HG02798 (cell line): Measurements from ENCODE around the gene CLDN19.

Source experiments
- ATAC-seq: cut with Tn5 transposase; IDR thresholded peaks from one replicate; pipeline ENCODE4 v1.9.1; 2021; ENCODE audit warnings: mild to moderate bottlenecking; ENCODE audit not compliant: unreplicated experiment, poor library complexity

The CLDN19 gene

DNA sequence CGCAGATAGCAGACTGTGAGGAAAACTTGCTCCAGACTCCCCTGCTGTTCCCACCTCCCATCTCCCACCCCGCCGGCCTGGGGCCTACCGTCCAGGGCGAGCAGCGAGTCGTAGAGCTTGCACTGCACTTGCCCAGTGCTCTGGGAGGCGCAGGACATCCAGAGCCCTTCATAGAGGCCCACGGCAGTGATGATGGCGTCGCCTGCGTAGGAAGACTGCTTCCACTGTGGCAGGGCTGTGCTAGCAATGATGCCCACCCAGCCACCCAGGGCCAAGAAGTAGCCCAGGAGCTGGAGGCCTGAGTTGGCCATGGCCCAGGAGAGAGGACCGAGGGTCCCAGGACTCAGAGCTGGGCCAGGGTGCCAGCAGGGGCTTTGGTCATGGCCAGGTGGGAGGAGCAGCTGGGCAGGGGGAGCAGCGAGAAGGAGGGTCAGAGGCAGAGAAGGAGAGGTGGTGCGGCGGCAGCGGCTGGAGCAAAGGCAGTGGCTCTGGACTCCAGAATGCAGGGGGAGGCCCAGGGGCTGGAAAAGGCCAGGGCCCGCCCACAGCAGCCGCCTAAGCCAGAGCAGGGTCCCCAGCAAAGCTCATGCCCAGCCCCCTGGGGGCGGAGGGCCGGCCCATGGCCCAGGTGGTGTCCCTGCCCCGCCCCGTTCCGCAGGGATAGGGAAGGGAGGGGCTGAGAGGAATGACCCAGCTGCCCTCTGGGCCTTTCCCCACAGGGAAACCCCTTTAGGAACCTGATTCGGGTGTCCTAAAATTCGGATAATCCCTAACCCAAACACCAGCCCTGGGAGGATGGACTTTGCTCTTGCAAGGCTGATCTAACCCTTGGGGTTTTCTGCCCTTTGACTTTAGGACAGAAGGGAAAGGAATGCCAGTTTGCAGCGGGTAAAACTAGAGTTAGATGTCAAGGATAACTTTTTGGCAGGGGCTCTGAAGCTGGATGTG, at the start of gene CLDN19:
TSS of gene CLDN19 (minus strand) at position 484 of the 948 bp plus-strand sequence. CDS start at position 311, 173 bp downstream.
- no peak for ATAC-seq

DNA sequence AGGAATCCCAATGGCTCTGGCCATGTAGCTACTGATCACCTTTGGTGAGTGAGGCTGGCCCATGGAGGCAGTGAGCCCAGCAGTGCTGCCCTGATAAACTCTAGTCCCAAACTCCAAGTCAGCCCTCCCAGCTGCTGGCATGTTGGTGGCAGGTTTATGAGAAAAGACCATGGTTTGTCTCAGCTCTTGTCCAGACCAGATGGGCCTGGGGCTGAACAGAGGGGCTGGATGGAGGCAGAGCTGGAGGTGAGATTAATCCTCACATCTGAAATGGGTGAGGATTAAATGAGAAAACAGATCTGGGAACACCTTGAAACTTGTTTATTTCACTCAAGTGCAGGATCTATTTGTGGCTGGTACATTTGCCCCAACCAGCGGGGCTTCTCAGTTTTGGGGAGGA, 48.0 kb upstream of the CLDN19 start:
- ATAC-seq, result no peak

- ATAC-seq, result no peak
Observed at GRCh38 chr1:42786097-42786496, 46.1 kb upstream of the CLDN19 start.

DNA sequence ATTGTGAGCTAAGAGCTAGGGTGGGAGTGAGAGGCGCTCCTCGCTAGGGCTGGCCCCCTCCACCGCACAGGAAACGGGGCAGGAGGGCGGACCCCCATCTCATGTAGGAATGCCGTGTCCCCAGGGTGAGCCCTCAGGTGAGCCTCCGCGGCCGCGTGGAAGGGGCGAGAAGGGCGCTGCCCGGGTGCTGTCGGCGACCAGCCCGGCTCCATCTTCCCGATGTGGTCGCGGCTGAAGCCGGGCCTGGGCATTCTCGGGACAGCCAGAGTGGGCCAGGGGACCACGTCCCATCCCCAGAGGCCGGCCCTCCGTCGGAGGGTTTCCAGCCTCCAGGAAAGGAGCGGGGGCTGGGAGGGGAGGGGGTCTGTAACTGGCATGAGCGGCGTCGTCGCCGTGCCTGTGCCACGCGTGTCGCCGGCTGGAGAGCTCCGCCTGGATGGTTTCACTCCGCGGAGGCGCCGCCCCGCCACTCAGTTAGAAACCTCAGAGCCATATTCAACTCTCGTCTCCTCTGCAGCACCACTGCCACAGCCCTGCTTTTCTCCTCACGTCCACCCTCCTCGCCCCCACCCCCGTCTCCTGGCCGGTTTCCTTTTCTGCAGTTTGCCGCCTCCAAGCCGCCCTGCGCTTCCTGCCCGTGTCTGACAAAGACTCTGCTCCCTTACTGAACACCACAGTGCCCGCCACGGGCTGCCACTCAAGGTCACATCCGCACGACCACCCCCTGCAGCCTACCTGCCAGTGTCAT, 45.1 kb upstream of the CLDN19 start, which contains the start of gene TMEM269:
TSS of gene TMEM269 (plus strand) at position 46 of the 748 bp plus-strand sequence. CDS start 4,903 bp downstream, outside the sequence.
- no peak for ATAC-seq

- no peak for ATAC-seq
Observed at GRCh38 chr1:42784547-42784945, 44.5 kb upstream of the CLDN19 start.

DNA sequence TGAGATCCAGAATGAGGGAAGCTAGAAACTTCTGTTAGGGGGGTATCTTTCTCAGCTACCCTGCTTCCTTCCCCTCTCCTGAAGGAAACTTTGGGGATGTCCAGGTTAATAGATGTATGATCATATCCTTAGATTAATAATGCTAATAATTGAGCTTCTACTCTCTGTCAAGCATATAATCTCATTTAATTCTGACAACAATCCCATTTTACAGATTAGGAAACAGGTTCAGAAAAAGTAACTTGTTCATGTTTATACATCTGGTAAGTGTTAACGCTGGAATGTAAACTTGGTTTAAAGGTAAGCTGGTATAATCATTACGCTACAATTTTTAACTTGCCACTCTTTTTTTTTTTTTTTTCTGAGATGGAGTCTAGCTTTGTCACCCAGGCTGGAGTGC, 43.1 kb upstream of the CLDN19 start:
- ATAC-seq, result no peak

GRCh38 chr1:42780176-42780575, 40.1 kb upstream of the CLDN19 start:
- ATAC-seq, result no peak

DNA sequence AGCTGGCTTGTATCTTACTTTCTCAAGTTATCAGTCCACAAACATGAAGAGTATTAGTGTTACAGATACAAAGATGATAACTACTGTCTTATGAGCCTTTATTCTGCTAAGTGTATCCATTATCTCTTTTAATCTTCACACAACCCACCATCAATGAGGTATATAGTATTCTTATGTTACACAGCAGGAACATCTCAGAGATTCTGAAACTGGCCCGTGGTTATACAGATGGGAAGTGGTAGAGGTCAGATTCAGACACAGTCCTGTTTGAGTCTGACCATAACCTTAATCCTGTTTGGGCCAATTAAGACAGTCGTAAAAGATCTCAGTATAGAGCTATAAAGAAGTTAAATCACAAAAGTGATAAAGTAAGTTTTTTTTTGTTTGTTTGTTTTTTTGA, 39.7 kb upstream of the CLDN19 start:
- ATAC-seq, result no peak

GRCh38 chr1:42777852-42778251, 37.8 kb upstream of the CLDN19 start:
- ATAC-seq, result no peak

DNA sequence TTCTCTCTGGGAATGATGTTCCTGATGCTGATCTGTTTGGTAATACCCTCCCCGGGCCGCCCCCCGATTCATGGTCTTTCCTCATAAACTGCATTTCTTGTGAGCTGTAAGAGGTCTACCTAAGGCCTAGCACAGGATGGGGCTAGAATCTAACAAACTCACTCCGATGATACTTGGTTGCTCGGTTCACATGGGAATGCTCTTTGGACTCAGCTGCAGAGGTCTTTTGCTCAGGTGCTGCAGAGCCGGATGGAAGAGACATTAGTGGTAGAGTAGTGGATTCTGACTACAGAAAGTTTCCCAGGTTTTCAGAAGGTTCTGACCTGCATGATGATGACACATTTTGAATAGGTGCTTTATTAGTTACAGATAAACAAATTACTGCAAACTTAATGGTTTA, 36.5 kb upstream of the CLDN19 start:
- ATAC-seq, result no peak

DNA sequence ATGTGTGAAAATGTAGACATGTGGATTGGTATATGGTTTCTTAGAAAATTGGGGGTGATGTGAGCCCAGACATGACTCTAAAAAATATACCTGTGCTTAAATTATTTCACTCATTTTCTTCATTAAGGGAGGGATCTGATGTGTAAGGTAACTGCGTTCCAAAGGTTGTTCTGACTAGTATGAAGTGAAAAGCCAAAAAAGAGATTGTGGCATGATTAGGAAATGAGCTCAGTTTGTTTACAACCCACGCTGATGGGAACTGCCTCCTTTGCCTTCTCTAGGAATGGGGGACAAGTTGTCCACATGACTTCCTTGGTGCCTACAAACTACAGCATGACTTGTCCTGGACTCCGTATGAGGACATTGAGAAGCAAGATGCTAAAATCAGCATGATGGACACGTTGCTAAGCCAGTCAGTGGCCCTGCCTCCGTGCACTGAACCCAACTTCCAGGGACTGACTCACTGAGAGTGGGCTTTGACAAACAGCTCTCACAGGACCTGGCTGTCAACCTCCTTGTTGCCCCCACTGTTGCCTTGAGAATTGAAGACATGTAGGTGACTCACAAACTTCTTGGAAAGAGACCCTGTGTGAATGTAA, 35.0 kb upstream of the CLDN19 start:
- ATAC-seq, result no peak

DNA sequence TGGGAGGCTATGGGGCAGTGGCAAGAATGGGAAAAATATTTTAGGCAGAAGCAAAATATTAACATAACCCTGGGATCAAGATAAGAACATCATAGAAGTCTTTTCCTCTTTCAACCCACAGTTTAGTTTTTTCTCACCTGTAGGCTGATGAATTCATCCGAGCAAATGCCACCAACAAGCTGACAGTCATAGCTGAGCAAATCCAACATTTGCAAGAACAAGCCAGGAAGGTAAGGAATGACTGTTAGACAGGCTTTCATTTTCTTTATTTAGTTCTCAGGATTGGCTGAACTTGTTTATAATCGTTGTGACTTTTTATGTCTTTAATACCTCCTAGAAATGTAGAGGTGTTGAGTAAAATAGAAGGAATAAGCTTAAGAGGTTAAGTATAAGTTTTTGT, 33.4 kb upstream of the CLDN19 start:
- no peak for ATAC-seq

GRCh38 chr1:42769811-42770210, 29.8 kb upstream of the CLDN19 start:
- no peak for ATAC-seq

GRCh38 chr1:42768172-42768571, 28.1 kb upstream of the CLDN19 start:
- no peak for ATAC-seq

- ATAC-seq, result no peak
Observed at GRCh38 chr1:42767510-42768000, 27.5 kb upstream of the CLDN19 start.

DNA sequence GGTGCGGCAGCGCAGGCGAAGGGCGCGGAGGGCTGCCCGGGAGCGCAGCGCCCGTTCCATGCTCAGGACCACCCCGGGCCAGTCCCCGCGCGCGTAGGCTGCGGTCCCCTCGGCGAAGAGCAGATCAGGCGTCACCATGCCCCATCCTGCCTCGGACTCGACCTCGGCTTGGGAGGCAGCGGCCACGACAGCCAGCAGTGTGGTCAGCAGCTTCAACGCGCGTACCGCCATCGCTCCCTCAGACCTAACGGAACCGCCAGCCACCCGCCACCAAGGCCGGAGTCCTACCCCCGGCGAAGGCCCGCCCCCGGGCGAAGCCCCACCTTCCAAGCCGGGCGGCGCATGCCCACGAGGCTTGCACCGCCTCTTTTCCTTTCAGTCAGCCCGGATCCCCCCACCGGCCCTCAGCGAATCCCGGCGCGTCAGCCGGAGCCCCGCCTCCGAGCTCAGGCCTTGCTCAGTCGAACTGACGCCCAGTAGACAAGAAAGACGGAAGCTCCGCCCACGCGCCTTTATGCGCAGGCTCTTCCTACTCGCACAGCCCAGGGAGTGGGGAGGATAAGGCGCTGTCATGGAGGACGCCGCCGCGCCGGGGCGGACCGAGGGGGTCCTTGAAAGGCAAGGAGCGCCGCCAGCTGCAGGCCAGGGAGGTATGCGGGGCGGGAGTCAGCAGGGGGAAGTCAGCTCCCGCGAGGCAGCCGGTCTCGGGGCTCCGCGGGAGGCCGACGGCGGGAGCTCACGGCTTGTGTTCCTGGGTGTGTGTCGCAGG, 26.9 kb upstream of the CLDN19 start, which contains the start of the genes C1orf50 and P3H1:
TSS of gene C1orf50 (plus strand) at position 509 of the 769 bp plus-strand sequence. CDS start at position 572, 63 bp downstream.
TSS of gene P3H1 (minus strand) at position 288 of the 769 bp plus-strand sequence. CDS start at position 231, 57 bp downstream.
- ATAC-seq, result peak; percentile 94

- peak; percentile 16 for ATAC-seq
Observed at GRCh38 chr1:42765832-42766740, 26.1 kb upstream of the CLDN19 start.

- ATAC-seq, result no peak
Observed at GRCh38 chr1:42765269-42765668, 25.2 kb upstream of the CLDN19 start.

DNA sequence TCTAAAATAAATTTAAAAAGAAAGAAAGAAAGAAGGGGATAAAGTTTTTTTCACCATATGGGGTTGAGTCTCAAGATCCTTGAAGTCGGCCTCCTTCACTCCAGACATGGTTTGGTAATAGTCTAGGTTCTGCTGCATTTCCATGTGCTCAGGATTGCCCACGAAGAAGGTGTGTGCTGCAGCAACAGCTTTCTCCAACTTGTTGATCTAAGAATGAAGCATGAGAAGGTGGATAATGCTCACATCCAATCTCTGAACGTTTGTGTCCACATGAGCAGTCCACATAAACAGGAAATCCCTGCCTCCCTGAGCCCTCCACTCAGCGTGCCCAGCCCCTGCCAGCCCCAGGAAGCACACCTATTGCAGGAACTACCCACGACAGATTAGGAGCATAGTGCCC, 22.2 kb upstream of the CLDN19 start:
- ATAC-seq, result no peak
